Prostate gland (tissue), 2 donors: Measurements from ENCODE around the gene IBA57.

ENCODE experiments used
- CTCF ChIP-seq, 4 experiments: fragments of 200-600 bp in 2 of 4; fragments of 450-650 bp in 2 of 4; sonication (generic) in 2 of 4; IDR thresholded peaks; 1 replicate in 3 of 4; 2 replicates in 1 of 4; pipeline ENCODE4 v1.5.1; 2016 to 2019; ENCODE audit warnings: antibody characterized with exemption in 4 of 4, mild to moderate bottlenecking in 2 of 4, moderate library complexity in 2 of 4
- POLR2A ChIP-seq: fragments of 450-650 bp; IDR thresholded peaks from one replicate; pipeline ENCODE4 v1.6.1; 2016; ENCODE audit warnings: antibody characterized with exemption, mild to moderate bottlenecking

GRCh38 chr1:228122921-228123441 lies 42.6 kb upstream of the IBA57 start:
- no peak for TF ChIP-seq CTCF (IDR thresholded peaks at IDR 0.05)
- no peak for TF ChIP-seq POLR2A
